ENCODE results near the gene STYK1. TPM values are rescaled to one million over a fixed set of nuclear protein-coding genes. Genes with fewer than 3 reads are reported as not detected.

STYK1 gene
- total and polyA plus RNA-seq, 9 of the 15 experiments (the other 6 are each of a cell fraction or from before 2014, with no cell fraction given), result 0.31 to 1.8 (median 0.64) TPM

- Histone ChIP-seq H3K4me3 (no peak overlapping the region), H3K9me3 (replicated peaks; ENCODE audit: control insufficient read depth, insufficient read depth, low read depth, low read length) (no peaks in the 10 kb centered on the region), H3K9ac (ENCODE audit: insufficient read depth in 1 of 2, low read depth in 2 of 2, low read length in 2 of 2) (no peak overlapping the region), H3K27ac (ENCODE audit: extremely low read depth, low read depth, low read length) (no peak overlapping the region), H3K79me2 (ENCODE audit: control insufficient read depth, insufficient read depth, low read length) (no peaks in the 10 kb centered on the region), H3K4me2 (ENCODE audit: insufficient read depth, low read length) (no peak overlapping the region), H3K36me3 (ENCODE audit: control insufficient read depth, insufficient read depth, low read length) (no peaks in the 10 kb centered on the region), H3K4me1 (replicated peaks in 1 of 2; ENCODE audit: control insufficient read depth in 2 of 2, insufficient read depth in 2 of 2, low read length in 2 of 2) (no peaks in the 10 kb centered on the region), H3K27me3 (ENCODE audit: control insufficient read depth in 2 of 2, insufficient read depth in 2 of 2, low read length in 2 of 2) (no peaks in the 10 kb centered on the region), H2AFZ (ENCODE audit: low read depth, low read length) (no peak overlapping the region), H4K20me1 (replicated peaks; ENCODE audit: control insufficient read depth, insufficient read depth, low read length) (no peaks in the 10 kb centered on the region), H3K9me1 (ENCODE audit: control insufficient read depth, insufficient read depth, low read length) (no peaks in the 10 kb centered on the region)
- no TSS peak for BruUV-seq (replicated peaks)
- CTCF ChIA-PET (ENCODE audit: low intra/inter-chr PET ratio), result no interaction called here
- in situ Hi-C loops (cut with MboI), result no loop called here
- no peak for ATAC-seq
- POLR2A ChIA-PET, result interaction anchor here (0.7 kb wide), 1 partner anchor 11 kb away, joined by 3 read pairs; no protein-coding TSS in a partner anchor
- WGBS (ENCODE audit: insufficient coverage, low coverage, missing lambda C conversion rate), result 8% methylated on average over 6 of the region's 6 CpGs
- FAIRE-seq, result no peak
- TF ChIP-seq ARNT (IDR thresholded peaks at IDR 0.05) (no peak), HNRNPK (IDR thresholded peaks at IDR 0.05; ENCODE audit: low read depth, low read length, poor library complexity, severe bottlenecking) (no peak), ZBTB33 (CRISPR knock-in tag; IDR thresholded peaks at IDR 0.05) (no peak), NRF1 (conservative IDR thresholded peaks at IDR 0.05 in 1 of 2, IDR thresholded peaks at IDR 0.05 in 1 of 2) (no peak), E4F1 (CRISPR knock-in tag; IDR thresholded peaks at IDR 0.05; ENCODE audit: borderline replicate concordance) (no peak), BMI1 (IDR thresholded peaks at IDR 0.05; ENCODE audit: low read length) (no peak), ELF1 (tag; IDR thresholded peaks at IDR 0.05) (no peak), ZBTB5 (IDR thresholded peaks at IDR 0.05) (no peak), ZBTB17 (CRISPR knock-in tag; IDR thresholded peaks at IDR 0.05) (no peak), MCM5 (IDR thresholded peaks at IDR 0.05; ENCODE audit: low read depth) (no peak), U2AF1 (optimal IDR thresholded peaks at IDR 0.05; ENCODE audit: low read depth, low read length) (no peak)
- intact Hi-C loops (cut with micrococcal nuclease), result no loop called here
- no peak for DNase-seq (ENCODE audit: extremely low read depth in 1 of 4, low spot score in 3 of 4)
Measured at GRCh38 chr12:10641735-10642500, 31.9 kb downstream of the STYK1 start.

Data from K562 (cell line).